ENCODE measurements around the gene SELENON. TPM values are rescaled to one million over a fixed set of nuclear protein-coding genes. Genes with fewer than 3 reads are reported as not detected.

Gene SELENON
- total and polyA plus RNA-seq, 10 of the 15 experiments (the other 5 are each of a cell fraction or from before 2014, with no cell fraction given): 0.07 to 5.1 (median 0.80) TPM

DNA sequence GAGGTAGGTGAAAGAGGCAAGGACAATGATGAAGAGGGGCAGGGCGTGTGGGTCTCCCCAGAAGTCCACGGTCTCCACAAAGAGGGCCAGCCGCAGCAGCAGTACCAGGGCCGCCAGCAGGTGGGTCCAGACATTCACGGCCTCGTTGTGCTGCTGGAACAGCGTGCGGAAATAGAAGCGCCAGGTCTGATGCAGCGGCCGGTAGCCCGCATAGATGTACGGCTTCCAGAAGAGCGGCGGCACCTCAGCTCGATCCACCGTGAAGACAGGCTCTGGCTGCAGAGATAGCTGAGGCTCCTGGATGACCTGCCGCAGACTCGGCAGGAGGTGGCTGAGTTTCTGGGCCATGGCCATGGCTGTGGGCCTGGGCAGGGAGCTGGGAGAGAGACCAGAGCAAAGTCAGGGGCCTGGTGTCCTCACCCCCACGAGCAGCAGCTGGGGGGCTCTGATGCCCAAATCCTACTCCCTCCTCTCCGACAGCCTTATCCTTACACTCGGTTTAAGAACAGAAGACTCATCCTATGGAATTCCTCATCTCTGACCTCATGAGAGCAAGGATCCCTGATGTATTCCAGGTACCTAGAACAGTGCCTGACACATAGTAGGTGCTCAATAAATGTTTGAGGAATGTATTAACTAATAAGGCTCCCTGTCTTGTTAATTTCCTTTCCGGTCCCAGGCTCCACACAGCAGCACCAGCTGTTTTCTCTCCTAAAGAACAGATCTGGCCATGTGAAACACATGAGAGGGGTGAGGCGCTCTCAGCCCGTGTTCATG, 63.7 kb downstream of the SELENON start (continued):
- TF ChIP-seq EP300 (IDR thresholded peaks at IDR 0.05; ENCODE audit: borderline replicate concordance in 1 of 2, control insufficient read depth in 1 of 2, low read depth in 2 of 2, low read length in 2 of 2): no peak
- TF ChIP-seq SIN3A (IDR thresholded peaks at IDR 0.05; ENCODE audit: low read depth, low read length): no peak
- no peak for TF ChIP-seq SUZ12 (IDR thresholded peaks at IDR 0.05; ENCODE audit: unreplicated experiment)
- TF ChIP-seq, protein P1, sequence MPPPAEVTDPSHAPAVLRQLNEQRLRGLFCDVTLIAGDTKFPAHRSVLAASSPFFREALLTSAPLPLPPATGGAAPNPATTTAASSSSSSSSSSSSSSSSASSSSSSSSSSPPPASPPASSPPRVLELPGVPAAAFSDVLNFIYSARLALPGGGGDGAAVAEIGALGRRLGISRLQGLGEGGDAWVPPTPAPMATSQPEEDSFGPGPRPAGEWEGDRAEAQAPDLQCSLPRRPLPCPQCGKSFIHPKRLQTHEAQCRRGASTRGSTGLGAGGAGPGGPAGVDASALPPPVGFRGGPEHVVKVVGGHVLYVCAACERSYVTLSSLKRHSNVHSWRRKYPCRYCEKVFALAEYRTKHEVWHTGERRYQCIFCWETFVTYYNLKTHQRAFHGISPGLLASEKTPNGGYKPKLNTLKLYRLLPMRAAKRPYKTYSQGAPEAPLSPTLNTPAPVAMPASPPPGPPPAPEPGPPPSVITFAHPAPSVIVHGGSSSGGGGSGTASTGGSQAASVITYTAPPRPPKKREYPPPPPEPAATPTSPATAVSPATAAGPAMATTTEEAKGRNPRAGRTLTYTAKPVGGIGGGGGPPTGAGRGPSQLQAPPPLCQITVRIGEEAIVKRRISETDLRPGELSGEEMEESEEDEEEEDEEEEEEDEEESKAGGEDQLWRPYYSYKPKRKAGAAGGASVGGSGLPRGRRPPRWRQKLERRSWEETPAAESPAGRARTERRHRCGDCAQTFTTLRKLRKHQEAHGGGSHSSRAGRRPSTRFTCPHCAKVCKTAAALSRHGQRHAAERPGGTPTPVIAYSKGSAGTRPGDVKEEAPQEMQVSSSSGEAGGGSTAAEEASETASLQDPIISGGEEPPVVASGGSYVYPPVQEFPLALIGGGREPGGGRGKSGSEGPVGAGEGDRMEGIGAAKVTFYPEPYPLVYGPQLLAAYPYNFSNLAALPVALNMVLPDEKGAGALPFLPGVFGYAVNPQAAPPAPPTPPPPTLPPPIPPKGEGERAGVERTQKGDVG (CRISPR knock-in tag; IDR thresholded peaks at IDR 0.05): no peak
- no peak for TF ChIP-seq TBL1XR1 (IDR thresholded peaks at IDR 0.05; ENCODE audit: low read depth, low read length)

DNA sequence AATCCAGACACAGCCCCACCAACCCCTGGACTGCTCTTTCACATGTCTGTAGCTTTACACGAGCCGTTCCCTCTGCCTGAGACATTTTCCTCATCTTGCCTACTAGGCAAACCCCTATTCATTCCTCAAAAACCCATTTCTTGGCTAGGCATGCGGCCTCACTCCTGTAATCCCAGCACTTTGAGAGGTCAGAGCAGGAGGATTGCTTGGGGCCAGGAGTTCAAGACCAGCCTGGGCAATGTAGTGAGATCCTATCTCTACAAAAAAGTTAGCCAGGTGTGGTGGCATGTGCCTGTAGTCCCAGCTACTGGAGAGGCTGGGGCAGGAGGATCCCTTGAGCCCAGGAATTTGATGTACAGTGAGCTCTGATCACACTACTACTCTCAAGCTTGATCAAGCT, 64.4 kb downstream of the SELENON start:
- BruUV-seq (replicated peaks): no TSS peak
- Histone ChIP-seq H3K4me2 (ENCODE audit: control insufficient read depth, insufficient read depth) (no peak overlapping the region), H3K27ac (ENCODE audit: control insufficient read depth, insufficient read depth) (no peak overlapping the region), H3K36me3 (ENCODE audit: control insufficient read depth in 2 of 2, insufficient read depth in 2 of 2, low read length in 1 of 2) (no peaks in the 10 kb centered on the region), H3K4me3 (no peak overlapping the region), H3K9ac (ENCODE audit: control insufficient read depth, insufficient read depth, low read length) (no peak overlapping the region), H4K20me1 (ENCODE audit: control insufficient read depth, insufficient read depth) (no peaks in the 10 kb centered on the region), H3K27me3 (replicated peaks in 1 of 2; ENCODE audit: control insufficient read depth in 2 of 2, insufficient read depth in 2 of 2, low read length in 1 of 2) (no peaks in the 10 kb centered on the region), H3K79me2 (ENCODE audit: control insufficient read depth, insufficient read depth, low read length) (peaks cover 3% of the 10 kb centered on the region), H3K9me3 (replicated peaks; ENCODE audit: control insufficient read depth, insufficient read depth, low read length) (no peaks in the 10 kb centered on the region), H3K4me1 (ENCODE audit: control insufficient read depth, insufficient read depth, low read length) (peaks cover 4% of the 10 kb centered on the region; the same call in 1 of the 2 replicates), H2AFZ (ENCODE audit: control insufficient read depth, low read depth, low read length) (no peak overlapping the region)
- intact Hi-C loops (cut with micrococcal nuclease; ENCODE audit: unreplicated experiment) (no loop called here), in situ Hi-C loops (cut with MboI) (no loop called here)
- FAIRE-seq (no peak), DNase-seq (ENCODE audit: low read depth, low spot score) (no peak), ATAC-seq (no peak)
- 91% methylated on average over 3 of the region's 3 CpGs for WGBS (ENCODE audit: insufficient coverage, insufficient replicate concordance, low lambda C conversion rate, missing lambda C conversion rate)
- CTCF ChIA-PET: interaction anchor here (0.7 to 1.3 kb wide), 2 partner anchors 31 to 1232 kb away, joined by 3 read pairs; no protein-coding TSS in a partner anchor
- POLR2A ChIA-PET: interaction anchor here (0.6 to 1.1 kb wide), 3 partner anchors 10 to 133 kb away, joined by 3 to 4 read pairs (median 3); partner anchors contain the start of gene PAFAH2
- SMC1A ChIA-PET (ENCODE audit: uncharacterized antibody, unreplicated experiment): interaction anchor here (0.9 to 1.5 kb wide), 2 partner anchors 10 to 133 kb away, joined by 3 read pairs; partner anchors contain the start of gene PAFAH2
- RAD21 ChIA-PET (ENCODE audit: unreplicated experiment): no interaction called here
- TF ChIP-seq YBX1 (IDR thresholded peaks at IDR 0.05): no peak
- no peak for TF ChIP-seq NR2C1 (IDR thresholded peaks at IDR 0.05)
- TF ChIP-seq RUNX3 (IDR thresholded peaks at IDR 0.05; ENCODE audit: low read length): no peak
- TF ChIP-seq JUND (IDR thresholded peaks at IDR 0.05; ENCODE audit: low read depth, low read length): no peak
- TF ChIP-seq, protein P2, sequence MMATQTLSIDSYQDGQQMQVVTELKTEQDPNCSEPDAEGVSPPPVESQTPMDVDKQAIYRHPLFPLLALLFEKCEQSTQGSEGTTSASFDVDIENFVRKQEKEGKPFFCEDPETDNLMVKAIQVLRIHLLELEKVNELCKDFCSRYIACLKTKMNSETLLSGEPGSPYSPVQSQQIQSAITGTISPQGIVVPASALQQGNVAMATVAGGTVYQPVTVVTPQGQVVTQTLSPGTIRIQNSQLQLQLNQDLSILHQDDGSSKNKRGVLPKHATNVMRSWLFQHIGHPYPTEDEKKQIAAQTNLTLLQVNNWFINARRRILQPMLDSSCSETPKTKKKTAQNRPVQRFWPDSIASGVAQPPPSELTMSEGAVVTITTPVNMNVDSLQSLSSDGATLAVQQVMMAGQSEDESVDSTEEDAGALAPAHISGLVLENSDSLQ (IDR thresholded peaks at IDR 0.05): no peak
- TF ChIP-seq, protein P3, sequence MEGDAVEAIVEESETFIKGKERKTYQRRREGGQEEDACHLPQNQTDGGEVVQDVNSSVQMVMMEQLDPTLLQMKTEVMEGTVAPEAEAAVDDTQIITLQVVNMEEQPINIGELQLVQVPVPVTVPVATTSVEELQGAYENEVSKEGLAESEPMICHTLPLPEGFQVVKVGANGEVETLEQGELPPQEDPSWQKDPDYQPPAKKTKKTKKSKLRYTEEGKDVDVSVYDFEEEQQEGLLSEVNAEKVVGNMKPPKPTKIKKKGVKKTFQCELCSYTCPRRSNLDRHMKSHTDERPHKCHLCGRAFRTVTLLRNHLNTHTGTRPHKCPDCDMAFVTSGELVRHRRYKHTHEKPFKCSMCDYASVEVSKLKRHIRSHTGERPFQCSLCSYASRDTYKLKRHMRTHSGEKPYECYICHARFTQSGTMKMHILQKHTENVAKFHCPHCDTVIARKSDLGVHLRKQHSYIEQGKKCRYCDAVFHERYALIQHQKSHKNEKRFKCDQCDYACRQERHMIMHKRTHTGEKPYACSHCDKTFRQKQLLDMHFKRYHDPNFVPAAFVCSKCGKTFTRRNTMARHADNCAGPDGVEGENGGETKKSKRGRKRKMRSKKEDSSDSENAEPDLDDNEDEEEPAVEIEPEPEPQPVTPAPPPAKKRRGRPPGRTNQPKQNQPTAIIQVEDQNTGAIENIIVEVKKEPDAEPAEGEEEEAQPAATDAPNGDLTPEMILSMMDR (IDR thresholded peaks at IDR 0.05 in 2 of 3, conservative IDR thresholded peaks at IDR 0.05 in 1 of 3; ENCODE audit: control insufficient read depth in 2 of 3, extremely low read depth in 1 of 3, insufficient read depth in 1 of 3, low read depth in 3 of 3, low read length in 3 of 3): no peak
- no peak for TF ChIP-seq STAT1 (conservative IDR thresholded peaks at IDR 0.05)

Measured in GM12878 (cell line).